OCI-LY7 (cell line): Measurements from ENCODE around the gene DTWD1. TPM values are rescaled to one million over a fixed set of nuclear protein-coding genes. Genes with fewer than 3 reads are reported as not detected.
"Not testable (repeated sequence)": the region's sequence is repeated elsewhere in the genome, so short reads cannot be mapped to it uniquely, and the experiment has no call there.

Experiments used
- BruUV-seq: library from RNA; stranded (reverse); fragments of 400-500 nt; replicated peaks from 2 replicates; lab custom pipeline; 2021; lab: Mats Ljungman, UMichigan
- CTCF ChIA-PET: fragments of 300-600 bp; sonication (Branson Sonifier 250); formaldehyde crosslinking; loops from one replicate; lab custom pipeline; 2022; ENCODE audit warnings: antibody characterized with exemption; ENCODE audit not compliant: unreplicated experiment; lab: Charles Lee
- POLR2A ChIA-PET: fragments of 300-600 bp; sonication (Branson Sonifier 250); formaldehyde crosslinking; loops from one replicate; lab custom pipeline; 2022; ENCODE audit warnings: antibody characterized with exemption; lab: Charles Lee
- DNase-seq: peaks from one replicate; pipeline ENCODE4 v3.0.0-alpha.2; 2015; ENCODE audit warnings: low spot score
- H2AFZ ChIP-seq: fragments of 200-600 bp; sonication (generic), shearing (Covaris generic); 2 replicates; pipeline ENCODE4 v1.6.1; 2014; ENCODE audit warnings: mild to moderate bottlenecking, antibody characterized with exemption, low read length, moderate library complexity
- H3K27ac ChIP-seq: fragments of 200-600 bp; sonication (generic); 2 replicates; pipeline ENCODE4 v1.5.1; 2014; ENCODE audit warnings: mixed run types, low read depth, mild to moderate bottlenecking, moderate library complexity, low read length, inconsistent platforms; ENCODE audit not compliant: poor library complexity, severe bottlenecking
- H3K36me3 ChIP-seq: fragments of 200-600 bp; sonication (generic); 2 replicates; pipeline ENCODE4 v1.6.1; 2014; ENCODE audit warnings: mild to moderate bottlenecking, antibody characterized with exemption, low read length, moderate library complexity, mixed read lengths; ENCODE audit not compliant: insufficient read depth
- H3K4me1 ChIP-seq: fragments of 200-600 bp; sonication (generic); 2 replicates; pipeline ENCODE4 v1.5.1; 2014; ENCODE audit warnings: mild to moderate bottlenecking, low read length; ENCODE audit not compliant: insufficient read depth, poor library complexity, severe bottlenecking
- H3K4me2 ChIP-seq: fragments of 200-600 bp; sonication (generic); 2 replicates; pipeline ENCODE4 v1.6.1; 2014; ENCODE audit warnings: mild to moderate bottlenecking, low read length
- H3K4me3 ChIP-seq: fragments of 200-600 bp; sonication (generic); 2 replicates; pipeline ENCODE4 v1.5.1; 2014; ENCODE audit warnings: mild to moderate bottlenecking, low read depth, low read length; ENCODE audit not compliant: poor library complexity, severe bottlenecking
- H3K79me2 ChIP-seq: fragments of 200-600 bp; sonication (generic); 2 replicates; pipeline ENCODE4 v1.6.1; 2016; ENCODE audit warnings: low read depth, mild to moderate bottlenecking, low read length, moderate library complexity, mixed read lengths; ENCODE audit not compliant: insufficient read depth
- H3K9me2 ChIP-seq: fragments of 200-600 bp; sonication (generic); 2 replicates; pipeline ENCODE4 v1.6.1; 2016; ENCODE audit warnings: mild to moderate bottlenecking, low read length, mixed read lengths; ENCODE audit not compliant: insufficient read depth
- H3K9me3 ChIP-seq: fragments of 200-600 bp; sonication (generic); 2 replicates; pipeline ENCODE4 v1.6.1; 2014; ENCODE audit warnings: mild to moderate bottlenecking, mixed run types, low read length, mixed read lengths
- H4K20me1 ChIP-seq: fragments of 200-600 bp; sonication (generic); 2 replicates; pipeline ENCODE4 v1.6.1; 2014; ENCODE audit warnings: mild to moderate bottlenecking, antibody characterized with exemption, low read length, moderate library complexity, mixed read lengths; ENCODE audit not compliant: insufficient read depth
- CTCF ChIP-seq: fragments of 200-600 bp; sonication (generic); conservative IDR thresholded peaks from 2 replicates; pipeline ENCODE4 v1.5.1; 2014; ENCODE audit warnings: mild to moderate bottlenecking, antibody characterized with exemption, low read length, moderate library complexity, mixed read lengths
- EZH2phosphoT487 ChIP-seq: fragments of 200-600 bp; sonication (generic); IDR thresholded peaks from 2 replicates; pipeline ENCODE4 v1.6.1; 2018; ENCODE audit warnings: low read depth, borderline replicate concordance, mild to moderate bottlenecking, mixed run types, antibody characterized with exemption, low read length, moderate library complexity, mixed read lengths
- intact Hi-C: fragments of 100-400 bp; cut with micrococcal nuclease; formaldehyde crosslinking; loops from one replicate; pipeline ENCODE4 v1.10.0; 2022; ENCODE audit not compliant: unreplicated experiment
- total RNA-seq, 2 experiments: library from RNA; depleted of rRNA in 1 of 2; stranded (reverse); fragments of >200 nt in 1 of 2; shearing (Covaris generic) in 1 of 2; gene quantifications; 2 replicates each; pipeline ENCODE4 v1.2.3, GENCODE V29; 2014 to 2022

DTWD1 gene
- total RNA-seq, 2 experiments from 2014 or later, result 9.4 to 19.2 TPM

- CTCF ChIA-PET, result no interaction called here
- no peak for DNase-seq
- no peaks in the 10 kb centered on the region for H4K20me1 ChIP-seq
- H3K9me3 ChIP-seq, result no peaks in the 10 kb centered on the region
- H3K4me3 ChIP-seq, result no peak overlapping the region
- H3K9me2 ChIP-seq, result no peaks in the 10 kb centered on the region
- no TSS peak for BruUV-seq
- no peak overlapping the region for H3K4me2 ChIP-seq
- no peaks in the 10 kb centered on the region for H3K79me2 ChIP-seq
- TF ChIP-seq EZH2phosphoT487 (no peak), CTCF (no peak)
- no peak overlapping the region for H3K27ac ChIP-seq
- intact Hi-C loops, result no loop called here
- no peaks in the 10 kb centered on the region for H3K36me3 ChIP-seq
- POLR2A ChIA-PET, result no interaction called here
- H2AFZ ChIP-seq, result no peak overlapping the region
- H3K4me1 ChIP-seq, result no peaks in the 10 kb centered on the region
Measured at GRCh38 chr15:49697121-49697520, 76.3 kb downstream of the DTWD1 start.

GRCh38 chr15:49702982-49703381 lies 82.1 kb downstream of the DTWD1 start:
- H3K4me1 ChIP-seq, intact Hi-C loops, H3K4me2 ChIP-seq, H4K20me1 ChIP-seq, H3K9me3 ChIP-seq, H2AFZ ChIP-seq, DNase-seq, H3K27ac ChIP-seq, H3K9me2 ChIP-seq, CTCF ChIA-PET, H3K79me2 ChIP-seq, BruUV-seq, H3K36me3 ChIP-seq, POLR2A ChIA-PET, H3K4me3 ChIP-seq: not testable (repeated sequence)

Other genes with a start within 250 kb of the DTWD1 start
- not detected in 2 replicates for gene FGF7, start 197.8 kb upstream of the DTWD1 start, total RNA-seq (2014; rRNA removed; shearing (Covaris generic))
- gene FGF7, start 197.8 kb upstream of the DTWD1 start, total RNA-seq (2022), result not detected in 2 replicates
- gene FAM227B, start 230 bp upstream of the DTWD1 start, total RNA-seq (2014; rRNA removed; shearing (Covaris generic)), result 2.9 and 3.2 TPM in 2 replicates
- gene FAM227B, start 230 bp upstream of the DTWD1 start, total RNA-seq (2022), result 5.1 and 6.2 TPM in 2 replicates